Astrocyte of the spinal cord (primary cell): ENCODE data around the gene NSG1.
"Not testable (repeated sequence)": the region's sequence is repeated elsewhere in the genome, so short reads cannot be mapped to it uniquely, and the experiment has no call there.

Source experiments
- DNase-seq: peaks from one replicate; pipeline ENCODE4 v3.0.0; 2011; ENCODE audit warnings: low read depth, low spot score
- H3K4me3 ChIP-seq: 2 replicates; pipeline ENCODE4 v1.5.1; 2011; ENCODE audit warnings: low read depth, mild to moderate bottlenecking, low read length, moderate library complexity
- in situ Hi-C: cut with HindIII; loops from 2 replicates; pipeline ENCODE4 v1.10.0; 2017; ENCODE audit warnings: low sequenced_read_pairs
- TF ChIP-seq, protein P1 (sequence below): IDR thresholded peaks from 2 replicates; pipeline ENCODE4 v1.5.1; 2012; ENCODE audit warnings: low read depth, mild to moderate bottlenecking, low read length, inconsistent platforms

Gene NSG1

DNA sequence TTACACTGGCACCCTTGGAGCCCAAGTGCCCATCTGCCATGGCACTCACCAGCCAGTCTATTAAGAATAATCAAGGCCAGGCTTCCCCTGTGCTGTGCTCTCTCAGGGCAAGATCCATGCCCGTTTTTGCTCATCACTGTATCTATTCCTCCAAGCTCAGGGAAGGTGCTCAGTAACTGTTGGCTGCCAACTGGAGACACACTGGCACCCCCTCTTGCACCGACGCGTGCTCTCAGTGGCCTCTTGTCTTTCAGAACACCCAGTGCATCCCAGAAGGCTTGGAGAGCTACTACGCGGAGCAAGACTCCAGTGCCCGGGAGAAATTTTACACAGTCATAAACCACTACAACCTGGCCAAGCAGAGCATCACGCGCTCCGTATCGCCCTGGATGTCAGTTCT lies 30.1 kb downstream of the NSG1 start:
- in situ Hi-C loops: no loop called here
- TF ChIP-seq, protein P1, sequence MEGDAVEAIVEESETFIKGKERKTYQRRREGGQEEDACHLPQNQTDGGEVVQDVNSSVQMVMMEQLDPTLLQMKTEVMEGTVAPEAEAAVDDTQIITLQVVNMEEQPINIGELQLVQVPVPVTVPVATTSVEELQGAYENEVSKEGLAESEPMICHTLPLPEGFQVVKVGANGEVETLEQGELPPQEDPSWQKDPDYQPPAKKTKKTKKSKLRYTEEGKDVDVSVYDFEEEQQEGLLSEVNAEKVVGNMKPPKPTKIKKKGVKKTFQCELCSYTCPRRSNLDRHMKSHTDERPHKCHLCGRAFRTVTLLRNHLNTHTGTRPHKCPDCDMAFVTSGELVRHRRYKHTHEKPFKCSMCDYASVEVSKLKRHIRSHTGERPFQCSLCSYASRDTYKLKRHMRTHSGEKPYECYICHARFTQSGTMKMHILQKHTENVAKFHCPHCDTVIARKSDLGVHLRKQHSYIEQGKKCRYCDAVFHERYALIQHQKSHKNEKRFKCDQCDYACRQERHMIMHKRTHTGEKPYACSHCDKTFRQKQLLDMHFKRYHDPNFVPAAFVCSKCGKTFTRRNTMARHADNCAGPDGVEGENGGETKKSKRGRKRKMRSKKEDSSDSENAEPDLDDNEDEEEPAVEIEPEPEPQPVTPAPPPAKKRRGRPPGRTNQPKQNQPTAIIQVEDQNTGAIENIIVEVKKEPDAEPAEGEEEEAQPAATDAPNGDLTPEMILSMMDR: no peak
- no peak overlapping the region for H3K4me3 ChIP-seq
- DNase-seq: no peak

DNA sequence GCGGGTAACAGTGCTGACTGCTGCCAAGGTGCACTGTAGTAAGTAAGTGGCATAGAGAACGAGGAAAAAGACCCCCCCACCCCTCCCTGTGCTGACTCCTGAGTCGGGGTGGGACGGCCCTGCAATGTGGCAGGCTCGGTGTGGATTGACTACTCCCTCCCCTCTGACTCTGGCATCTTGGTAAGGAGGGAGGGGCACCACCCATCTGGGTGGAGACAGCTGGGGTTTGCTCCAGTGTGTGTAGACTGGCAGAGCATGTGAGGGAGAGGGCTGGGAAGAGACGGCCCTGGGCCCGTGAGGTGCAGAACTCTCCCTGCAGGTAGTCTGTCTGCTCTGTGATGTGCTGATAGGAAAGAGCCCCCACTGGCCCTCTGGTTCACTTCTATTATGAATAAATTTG lies 31.0 kb downstream of the NSG1 start:
- TF ChIP-seq, protein P1: no peak

DNA sequence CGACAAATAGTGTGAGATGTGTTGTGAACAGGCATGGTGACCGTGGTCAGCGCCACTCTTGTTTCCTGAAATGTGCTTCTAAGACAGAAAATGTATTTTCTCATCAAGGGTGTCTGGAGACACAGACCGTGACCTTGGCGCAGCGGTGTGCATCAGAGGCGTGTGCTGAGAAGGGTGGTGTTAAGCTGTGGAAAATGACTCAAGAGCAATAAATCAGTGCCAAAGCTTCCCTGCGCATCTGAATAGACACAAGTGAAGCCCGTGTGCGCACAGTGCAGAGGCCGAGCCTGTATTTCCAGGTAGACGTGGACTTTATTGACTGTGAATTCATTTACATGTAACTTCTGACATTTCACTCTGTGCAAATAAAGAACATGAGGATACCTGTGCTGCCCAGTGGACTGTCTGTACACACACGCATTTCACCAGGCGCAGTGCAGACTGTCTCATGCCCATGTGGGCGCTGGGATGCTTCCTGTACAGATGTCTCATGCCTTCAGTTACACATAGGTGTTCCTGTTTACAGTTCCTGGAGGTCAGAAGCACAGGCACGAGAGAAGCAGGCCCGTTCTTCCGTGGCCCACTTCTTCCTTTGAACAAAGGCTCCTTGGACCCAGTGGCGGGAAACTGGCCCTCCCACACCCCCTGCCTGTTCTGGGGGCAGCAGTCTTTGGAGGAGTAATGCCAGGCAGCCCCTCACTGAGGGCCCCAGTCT lies 31.9 kb downstream of the NSG1 start:
- in situ Hi-C loops: no loop called here
- no peak for DNase-seq
- H3K4me3 ChIP-seq: no peak overlapping the region
- TF ChIP-seq, protein P1: no peak

More for the DNA sequence above, 31.0 kb downstream of the NSG1 start:
- H3K4me3 ChIP-seq: no peak overlapping the region
- in situ Hi-C loops: no loop called here
- no peak for DNase-seq

DNA sequence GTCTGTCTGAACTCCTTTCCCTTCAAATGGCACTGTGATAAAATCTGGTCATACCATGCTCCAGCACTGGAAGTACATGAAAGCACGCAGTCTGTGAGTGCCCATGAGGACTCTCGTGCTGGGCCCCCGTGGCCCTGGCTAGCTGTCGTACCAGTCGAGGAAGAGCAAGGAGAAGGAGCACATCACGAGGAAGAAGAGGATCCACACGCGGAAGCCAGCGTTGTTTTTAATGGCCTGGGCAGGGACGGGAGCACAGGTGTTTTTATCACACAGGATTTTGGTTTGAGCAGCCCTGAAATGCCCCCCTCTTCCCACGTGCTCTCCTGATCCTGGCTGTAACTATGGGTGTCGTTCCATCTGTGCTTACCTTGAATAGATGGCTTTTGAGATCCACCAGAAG lies 33.0 kb downstream of the NSG1 start:
- in situ Hi-C loops: no loop called here
- no peak for DNase-seq
- TF ChIP-seq, protein P1: no peak
- no peak overlapping the region for H3K4me3 ChIP-seq

DNA sequence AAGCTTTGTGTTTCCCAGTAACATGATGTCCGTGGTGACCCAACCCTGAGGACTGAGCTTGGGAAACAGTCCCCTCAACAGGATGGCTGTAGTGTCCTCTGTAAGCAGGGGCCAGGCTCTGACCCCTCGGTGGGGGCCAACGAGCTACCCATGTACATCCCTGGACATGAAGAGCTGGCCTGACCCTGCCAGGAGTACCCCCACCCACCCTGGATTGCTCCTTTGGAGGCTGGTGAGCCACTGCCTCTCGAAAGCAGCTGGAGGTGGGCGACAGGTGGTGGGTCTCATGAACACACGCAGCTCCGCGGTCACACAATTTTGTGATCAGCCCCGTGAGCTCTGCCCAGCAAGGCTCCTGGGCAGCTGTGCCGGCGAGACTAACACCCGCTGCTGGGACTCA lies 33.5 kb downstream of the NSG1 start:
- TF ChIP-seq, protein P1: no peak
- H3K4me3 ChIP-seq: no peak overlapping the region
- DNase-seq: no peak
- in situ Hi-C loops: no loop called here

DNA sequence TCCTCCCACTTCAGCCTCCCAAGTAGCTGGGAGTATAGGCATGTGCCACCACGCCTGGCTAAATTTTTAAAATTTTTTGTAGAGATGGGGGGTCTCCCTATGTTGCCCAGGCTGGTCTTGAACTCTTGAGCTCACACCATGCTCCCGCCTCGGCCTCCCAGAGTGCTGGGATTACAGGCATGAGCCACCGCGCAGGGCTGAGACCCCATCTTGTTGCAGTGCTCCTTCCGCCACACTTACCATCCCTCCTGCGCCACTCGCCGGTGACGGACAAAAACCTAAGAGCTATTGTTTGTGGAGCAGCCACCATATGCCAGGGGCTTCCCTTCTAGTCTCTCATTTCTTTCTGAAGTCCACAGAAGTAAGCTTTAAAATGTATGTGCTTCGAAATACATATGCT lies 34.5 kb downstream of the NSG1 start:
- no peak for DNase-seq
- TF ChIP-seq, protein P1: no peak
- in situ Hi-C loops: no loop called here
- H3K4me3 ChIP-seq: no peak overlapping the region

DNA sequence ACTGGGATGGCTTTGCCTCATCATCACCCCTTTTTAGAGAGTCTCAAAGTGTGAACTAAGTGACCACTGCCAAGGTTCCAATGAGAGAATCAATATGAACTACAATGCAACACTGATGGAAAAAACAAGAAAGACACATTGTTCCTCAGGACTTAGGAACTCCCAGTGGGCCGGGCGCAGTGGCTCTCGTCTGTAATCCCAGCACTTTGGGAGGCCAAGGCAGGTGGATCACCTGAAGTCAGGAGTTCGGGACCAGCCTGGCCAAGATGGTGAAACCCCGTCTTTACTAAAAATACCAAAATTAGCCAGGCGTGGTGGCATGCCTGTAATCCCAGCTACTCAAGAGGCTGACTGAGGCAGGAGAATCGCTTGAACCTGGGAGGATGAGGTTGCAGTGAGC lies 35.2 kb downstream of the NSG1 start:
- in situ Hi-C loops, DNase-seq: not testable (repeated sequence)

More for the DNA sequence above, 35.2 kb downstream of the NSG1 start:
- not testable (repeated sequence) for H3K4me3 ChIP-seq
